GM19468 (cell line): ENCODE measurements around the gene GYPC.
"Not testable (repeated sequence)": the region's sequence is repeated elsewhere in the genome, so short reads cannot be mapped to it uniquely, and the experiment has no call there.

Experiments
- ATAC-seq: cut with Tn5 transposase; IDR thresholded peaks from one replicate; pipeline ENCODE4 v1.9.1; 2021; ENCODE audit warnings: mild to moderate bottlenecking, moderate library complexity, moderate number of reproducible peaks; ENCODE audit not compliant: unreplicated experiment; ENCODE audit errors: extremely low read depth

GYPC gene

GRCh38 chr2:126692934-126693592 lies 37.1 kb downstream of the GYPC start:
- ATAC-seq, result not testable (repeated sequence)

DNA sequence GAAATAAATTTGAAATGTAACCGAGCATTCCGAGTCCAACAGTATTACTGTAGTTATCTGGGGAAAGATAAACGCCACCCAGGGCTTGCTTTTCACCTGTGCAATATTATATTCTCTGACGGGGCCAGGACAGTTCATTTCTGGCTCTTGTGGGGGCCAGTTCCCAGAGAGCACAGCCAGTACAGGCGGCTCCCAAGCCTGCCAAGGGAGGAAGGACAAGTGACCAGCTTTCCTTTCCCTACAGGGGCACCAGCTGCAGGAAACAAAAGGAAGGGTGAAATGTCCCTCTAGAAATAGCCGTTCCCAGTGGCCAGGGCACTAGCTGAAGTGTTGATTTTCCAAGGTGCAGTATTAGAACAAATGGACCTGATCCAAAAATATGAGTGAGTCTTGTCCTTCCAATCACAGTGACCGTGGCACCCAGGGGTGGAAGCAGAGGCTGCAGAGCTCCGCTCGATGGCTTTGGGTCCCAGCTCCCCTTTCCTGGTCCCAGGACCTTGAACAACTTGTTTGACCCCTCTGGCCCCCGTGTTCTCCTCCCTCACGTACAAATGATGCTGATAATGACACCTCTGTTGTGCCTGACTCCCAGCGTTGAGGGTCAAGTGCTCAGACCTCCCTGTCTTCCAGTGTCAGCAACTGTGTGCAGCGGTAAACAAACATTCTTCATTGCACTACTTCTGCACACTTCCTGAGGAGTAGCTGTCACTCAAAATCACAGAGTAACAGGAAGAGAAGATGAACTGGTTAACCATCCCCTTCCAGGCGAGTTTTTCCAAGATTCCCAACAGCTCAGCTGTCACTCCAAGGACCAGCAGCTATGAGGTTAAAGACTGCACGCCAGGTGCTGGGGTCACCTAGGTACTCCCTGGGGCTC lies 40.9 kb downstream of the GYPC start:
- ATAC-seq, result no peak

DNA sequence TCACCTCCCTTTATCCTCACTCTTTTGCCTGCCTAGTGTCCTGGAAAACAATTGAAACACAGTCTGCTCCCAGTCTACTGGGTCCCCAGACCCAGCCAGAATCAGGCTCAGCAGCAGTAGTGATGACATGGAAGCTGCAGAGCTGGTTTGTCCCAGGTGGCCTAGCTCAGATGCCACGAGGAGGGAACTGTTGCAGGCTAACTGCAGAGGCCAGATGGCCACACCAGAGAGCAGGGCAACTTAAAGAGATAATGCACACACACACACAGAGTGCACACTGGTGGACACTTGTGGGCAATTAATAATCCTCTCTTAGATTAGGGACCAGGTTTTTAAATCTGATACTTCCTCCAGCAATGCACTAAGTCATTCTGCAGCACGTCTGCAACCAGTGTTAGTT lies 42.4 kb downstream of the GYPC start:
- ATAC-seq, result no peak

DNA sequence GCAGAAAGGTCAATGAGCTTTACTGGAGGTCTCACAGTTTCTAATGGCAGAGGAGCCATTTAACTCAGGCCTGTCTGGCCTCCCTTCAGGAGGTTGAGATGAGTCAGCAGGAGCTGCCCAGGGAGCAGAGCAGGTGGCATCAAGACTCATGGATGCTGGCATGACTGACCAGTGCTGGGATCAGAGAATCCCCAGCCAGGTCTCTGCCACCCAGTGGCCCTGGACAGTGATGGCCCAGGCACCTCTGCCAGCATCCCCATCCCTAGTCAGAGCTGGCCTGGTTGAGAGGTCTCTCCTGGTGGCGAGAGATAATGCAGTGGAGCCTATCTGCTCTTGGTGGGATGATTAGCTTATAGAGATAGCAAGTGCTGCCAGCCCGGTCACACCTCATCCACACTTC lies 43.1 kb downstream of the GYPC start:
- no peak for ATAC-seq

GRCh38 chr2:126699716-126700581 lies 44.0 kb downstream of the GYPC start:
- no peak for ATAC-seq

GRCh38 chr2:126700677-126701076 lies 44.7 kb downstream of the GYPC start:
- no peak for ATAC-seq

GRCh38 chr2:126703311-126703710 lies 47.4 kb downstream of the GYPC start:
- no peak for ATAC-seq

- ATAC-seq, result no peak
These were observed 48.6 kb downstream of the GYPC start for GRCh38 chr2:126704434-126705160.

DNA sequence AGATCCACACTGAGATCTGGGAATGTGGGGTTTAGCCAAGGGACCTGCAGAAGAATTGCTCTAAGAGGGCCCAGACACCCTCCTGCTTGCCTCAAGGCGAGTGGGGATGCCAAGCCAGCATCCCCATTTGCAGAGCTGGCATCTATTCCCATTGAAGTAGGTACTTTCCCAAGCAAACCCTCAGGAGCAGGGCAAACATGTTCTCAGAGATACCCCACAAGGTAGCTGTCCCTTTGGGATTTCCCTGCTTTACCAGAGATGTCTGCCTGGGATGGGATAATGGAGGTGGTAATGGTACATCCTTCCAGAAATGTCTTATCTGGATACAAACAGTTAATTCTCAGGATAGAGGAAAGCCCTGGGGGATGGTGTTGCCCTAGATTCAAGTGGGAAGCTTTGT lies 51.2 kb downstream of the GYPC start:
- ATAC-seq, result no peak

DNA sequence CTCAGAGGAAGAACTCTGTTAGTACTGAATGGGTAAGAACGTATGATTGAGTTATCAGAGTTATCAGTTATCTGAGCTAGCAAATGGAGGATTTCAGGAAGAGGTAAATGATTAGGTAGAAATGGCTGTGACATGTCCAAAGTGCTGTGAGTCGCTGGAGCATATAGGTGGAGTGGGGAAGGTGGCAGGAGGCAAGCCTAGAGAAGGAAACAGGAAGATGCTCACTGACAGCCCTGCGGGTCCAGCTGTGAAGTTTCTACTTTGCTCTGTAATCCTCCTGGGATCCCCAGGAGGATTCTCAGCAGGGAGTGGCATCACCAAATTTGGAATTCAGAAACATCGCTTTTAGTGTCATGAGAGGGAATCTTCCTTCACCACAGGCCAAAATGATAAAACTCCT lies 52.0 kb downstream of the GYPC start:
- ATAC-seq, result no peak

DNA sequence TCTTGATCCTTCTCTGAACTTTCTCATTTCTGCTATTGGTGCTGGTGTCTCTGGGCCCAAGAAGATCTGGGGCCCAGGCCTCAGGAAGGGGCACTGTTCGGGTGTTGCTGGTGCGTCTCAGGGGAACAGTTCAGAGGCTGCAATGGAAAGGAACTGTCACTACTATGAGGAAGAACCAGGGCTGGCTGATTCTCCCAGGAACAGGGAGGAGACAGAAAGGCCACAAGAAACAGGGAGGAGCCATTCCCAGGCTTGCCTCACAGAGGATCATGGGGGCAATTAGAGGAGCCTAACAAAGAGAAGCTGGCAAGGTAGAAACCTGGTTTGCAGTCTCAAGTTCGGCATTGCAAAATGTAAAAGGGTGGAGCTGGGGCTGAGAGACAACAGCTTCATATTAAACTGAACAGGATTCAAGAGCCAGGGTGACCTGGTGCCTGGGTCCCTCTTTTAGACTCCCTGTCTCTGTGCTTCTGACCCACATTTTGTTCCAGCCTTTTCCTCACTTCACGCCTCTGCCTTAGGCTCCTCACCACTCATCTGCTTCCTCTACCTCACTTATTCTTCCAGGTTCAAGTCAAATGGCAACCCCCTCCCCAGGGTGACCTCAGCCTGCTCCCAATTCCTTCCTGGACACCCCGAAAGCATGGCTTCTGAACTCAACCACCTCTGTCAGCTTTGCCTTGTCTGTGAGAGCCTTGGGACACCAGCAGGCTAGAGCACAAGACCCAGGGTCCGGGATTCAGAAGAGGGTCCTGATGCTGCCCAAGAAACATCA lies 58.4 kb downstream of the GYPC start:
- no peak for ATAC-seq

DNA sequence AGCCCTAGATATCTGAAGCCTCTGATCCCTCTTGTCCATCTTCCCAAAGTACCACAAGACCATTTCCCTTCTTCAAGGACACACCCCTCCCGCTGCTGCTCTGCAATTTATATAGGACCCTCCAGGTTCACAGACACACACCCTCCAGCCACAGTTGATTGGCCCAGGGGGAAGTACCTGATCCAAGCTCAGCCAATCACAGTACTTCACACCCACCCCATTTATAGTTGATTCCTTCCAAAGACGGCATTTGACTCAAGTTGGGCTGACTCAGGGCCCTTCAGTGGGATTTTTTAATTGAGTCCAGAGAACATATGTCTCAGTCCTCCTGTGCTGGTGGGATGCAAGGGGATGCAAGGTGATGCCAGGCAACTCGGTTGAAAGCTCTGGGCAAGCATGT lies 59.2 kb downstream of the GYPC start:
- no peak for ATAC-seq

GRCh38 chr2:126715576-126716406 lies 59.8 kb downstream of the GYPC start:
- no peak for ATAC-seq

DNA sequence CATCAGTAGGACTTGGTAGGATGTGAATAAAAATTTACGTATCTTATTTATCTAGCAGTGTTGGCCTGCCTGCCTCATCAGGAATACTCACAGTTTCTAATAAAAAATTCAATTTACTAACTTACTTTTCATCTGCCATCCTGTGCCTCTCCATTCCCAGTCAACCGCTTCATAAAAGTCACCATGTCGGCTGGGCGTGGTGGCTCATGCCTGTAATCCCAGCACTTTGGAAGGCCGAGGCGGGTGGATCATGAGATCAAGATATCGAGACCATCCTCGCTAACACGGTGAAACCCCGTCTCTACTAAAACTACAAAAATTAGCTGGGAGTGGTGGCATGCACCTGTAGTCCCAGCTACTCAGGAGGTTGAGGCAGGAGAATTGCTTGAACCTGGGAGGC lies 61.3 kb downstream of the GYPC start:
- ATAC-seq, result not testable (repeated sequence)

GRCh38 chr2:126717928-126718327 lies 62.0 kb downstream of the GYPC start:
- no peak for ATAC-seq

GRCh38 chr2:126719191-126719832 lies 63.4 kb downstream of the GYPC start:
- ATAC-seq, result no peak

GRCh38 chr2:126719833-126720351 lies 63.9 kb downstream of the GYPC start:
- no peak for ATAC-seq

- no peak for ATAC-seq
These were observed 64.7 kb downstream of the GYPC start for GRCh38 chr2:126720638-126721037.
